ENCODE data around the gene C16orf95. TPM values are rescaled to one million over a fixed set of nuclear protein-coding genes. Genes with fewer than 3 reads are reported as not detected.
A peak's percentile ranks its signal among the peaks of the same experiment; 100 is the strongest.

Gene C16orf95
- total RNA-seq, 2 donors from 2014 or later = 4.6 to 7.0 TPM

DNA sequence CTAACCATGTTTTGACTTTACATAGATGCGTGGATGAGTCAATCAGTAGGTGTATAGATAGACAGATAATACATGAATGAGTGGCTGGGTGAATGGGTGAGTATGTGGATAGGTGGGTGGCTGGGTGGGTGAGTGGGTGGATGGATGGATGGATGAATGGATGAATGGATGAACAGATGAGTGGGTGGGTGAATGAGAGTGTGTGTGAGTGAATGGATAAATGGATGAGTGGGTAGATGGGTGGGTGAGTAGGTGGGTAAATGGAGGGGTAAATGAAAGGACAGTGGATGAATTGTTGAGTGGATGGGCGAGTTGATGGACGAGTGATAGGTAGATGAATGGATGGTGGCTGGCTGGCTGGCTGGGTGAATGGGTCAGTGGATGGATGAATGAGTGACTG is 23.2 kb downstream of the C16orf95 start:
- H3K27ac Mint-ChIP-seq = no peak overlapping the region
- ATAC-seq (no peak), DNase-seq (ENCODE audit: low spot score) (no peak)
- H3K27me3 Mint-ChIP-seq = no peaks in the 10 kb centered on the region
- H3K36me3 Mint-ChIP-seq = no peaks in the 10 kb centered on the region
- H3K4me1 Mint-ChIP-seq (ENCODE audit: low read depth in 2 of 2) = peaks cover 0 to 4% of the 10 kb centered on the region in 2 donors
- H3K9me3 Mint-ChIP-seq = no peaks in the 10 kb centered on the region
- no peak overlapping the region for H3K4me3 Mint-ChIP-seq

DNA sequence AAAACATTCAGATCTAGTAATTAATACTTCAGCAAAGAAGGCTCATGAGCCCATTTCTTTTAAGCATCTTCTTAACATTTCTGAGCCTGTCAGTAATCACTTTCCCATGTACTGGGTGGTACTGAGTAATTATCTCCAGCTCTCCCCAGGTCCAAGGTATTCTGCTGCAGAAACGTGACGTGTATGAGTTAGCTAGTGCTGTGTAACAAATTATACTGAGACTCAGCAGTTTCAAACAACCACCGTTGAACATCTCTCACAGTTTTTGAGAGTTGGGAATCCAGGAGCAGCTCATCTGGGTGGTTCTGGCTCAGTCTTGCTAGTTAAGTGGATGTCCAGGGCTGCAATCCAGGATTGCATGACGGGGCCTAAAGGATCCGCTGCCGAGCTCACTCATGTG is 25.2 kb downstream of the C16orf95 start:
- H3K9me3 Mint-ChIP-seq = no peaks in the 10 kb centered on the region
- no peaks in the 10 kb centered on the region for H3K4me1 Mint-ChIP-seq (ENCODE audit: low read depth in 2 of 2)
- no peak overlapping the region for H3K4me3 Mint-ChIP-seq
- DNase-seq (ENCODE audit: low spot score) (no peak), ATAC-seq (no peak)
- no peaks in the 10 kb centered on the region for H3K36me3 Mint-ChIP-seq
- H3K27ac Mint-ChIP-seq = no peak overlapping the region
- H3K27me3 Mint-ChIP-seq = no peaks in the 10 kb centered on the region

DNA sequence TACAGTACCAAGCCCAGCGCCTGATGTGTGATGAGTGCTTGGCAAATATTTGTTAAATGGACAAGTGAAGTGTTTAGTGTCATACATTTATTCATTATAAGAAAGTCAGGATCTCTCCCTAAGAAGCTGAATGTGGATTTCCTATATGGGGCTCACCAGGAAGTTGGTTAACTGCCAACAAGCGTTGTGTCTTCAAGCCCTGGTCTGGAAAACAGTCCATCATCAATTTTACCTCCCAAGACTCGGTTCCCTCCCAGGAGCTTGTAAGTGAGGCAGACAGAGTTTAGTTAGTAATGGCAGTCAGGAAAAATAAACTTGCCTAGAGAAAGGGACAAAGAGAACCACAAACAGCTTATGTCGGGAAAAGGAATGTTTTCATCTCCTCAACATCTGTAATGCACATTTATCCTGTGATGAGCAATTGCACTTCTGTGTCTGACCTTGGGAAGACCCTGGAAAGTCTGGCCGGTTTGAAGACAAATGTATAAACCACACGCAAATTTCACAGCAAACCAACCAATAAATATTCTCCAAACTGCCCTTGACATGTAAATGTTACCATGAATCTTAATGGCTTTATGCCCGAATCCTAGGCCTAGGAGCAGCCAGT is 28.3 kb downstream of the C16orf95 start:
- H3K4me1 Mint-ChIP-seq (ENCODE audit: low read depth in 2 of 2) = no peaks in the 10 kb centered on the region
- no peaks in the 10 kb centered on the region for H3K9me3 Mint-ChIP-seq
- no peaks in the 10 kb centered on the region for H3K27me3 Mint-ChIP-seq
- H3K4me3 Mint-ChIP-seq = no peak overlapping the region
- no peak overlapping the region for H3K27ac Mint-ChIP-seq
- H3K36me3 Mint-ChIP-seq = no peaks in the 10 kb centered on the region
- DNase-seq (ENCODE audit: low spot score) = no peak
- no peak for ATAC-seq

DNA sequence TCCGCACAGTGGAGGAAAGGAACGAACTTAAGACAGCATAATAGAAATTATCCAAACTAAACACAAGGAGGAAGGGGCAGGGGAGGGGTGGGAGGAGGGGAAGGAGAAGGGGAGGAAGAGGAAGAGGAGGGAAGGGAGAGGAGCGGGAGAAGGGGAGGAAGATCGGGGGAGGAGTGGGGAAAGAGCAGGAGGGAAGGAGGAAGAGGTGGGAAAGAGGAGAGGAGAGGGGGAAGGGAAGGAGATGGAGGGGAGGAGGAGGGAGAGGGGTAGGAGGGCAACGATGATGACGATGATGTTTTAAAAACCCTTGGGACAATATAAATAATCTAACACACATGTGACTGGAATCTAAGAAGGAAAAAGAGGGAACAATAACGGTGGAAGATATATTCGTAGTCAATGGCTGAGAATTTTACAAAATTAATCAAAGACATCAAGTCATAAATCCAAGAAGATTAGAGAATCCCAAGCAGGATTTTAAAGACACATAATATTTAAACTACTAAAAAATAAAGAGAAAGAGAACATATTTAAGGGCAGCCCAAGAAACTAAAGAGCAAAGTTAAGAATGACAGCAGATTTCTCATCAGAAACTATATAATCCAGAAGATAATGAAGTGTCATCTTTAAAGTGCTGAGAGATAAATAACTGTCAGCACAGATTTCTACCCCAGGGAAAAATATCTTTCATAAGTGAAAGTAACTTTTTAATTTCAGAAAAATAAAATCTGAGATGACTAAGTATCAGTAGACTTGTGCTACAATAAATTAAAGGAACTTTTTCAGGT is 30.2 kb downstream of the C16orf95 start:
- H3K27ac Mint-ChIP-seq = no peak overlapping the region
- no peaks in the 10 kb centered on the region for H3K9me3 Mint-ChIP-seq
- H3K36me3 Mint-ChIP-seq = no peaks in the 10 kb centered on the region
- H3K27me3 Mint-ChIP-seq = no peaks in the 10 kb centered on the region
- H3K4me1 Mint-ChIP-seq (ENCODE audit: low read depth in 2 of 2) = no peaks in the 10 kb centered on the region
- no peak for ATAC-seq
- no peak overlapping the region for H3K4me3 Mint-ChIP-seq
- DNase-seq (ENCODE audit: low spot score) = no peak

DNA sequence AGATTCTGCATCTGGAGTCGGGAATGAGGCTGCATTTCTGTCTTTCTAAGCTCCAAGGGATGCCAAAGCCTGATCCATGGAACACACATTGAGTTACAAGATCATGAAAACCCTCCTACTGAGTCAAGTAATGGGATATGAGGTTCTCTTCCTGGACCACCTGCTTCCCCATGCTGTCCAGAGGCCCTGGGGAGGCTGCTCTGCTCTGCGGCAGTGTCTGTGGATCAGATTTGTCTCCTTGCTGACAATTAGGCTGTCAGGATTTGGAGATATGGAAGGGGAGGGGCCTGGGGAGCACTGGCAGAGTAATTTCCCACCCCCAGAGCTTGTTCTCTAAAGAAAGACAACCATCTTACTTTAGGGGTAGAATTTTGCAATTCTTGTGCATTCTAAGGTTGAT is 33.0 kb downstream of the C16orf95 start:
- Mint-ChIP-seq H3K27ac (no peak overlapping the region), H3K36me3 (no peaks in the 10 kb centered on the region), H3K27me3 (no peaks in the 10 kb centered on the region), H3K9me3 (no peaks in the 10 kb centered on the region), H3K4me1 (ENCODE audit: low read depth in 2 of 2) (no peaks in the 10 kb centered on the region), H3K4me3 (no peak overlapping the region)
- ATAC-seq (no peak), DNase-seq (ENCODE audit: low spot score) (no peak)

DNA sequence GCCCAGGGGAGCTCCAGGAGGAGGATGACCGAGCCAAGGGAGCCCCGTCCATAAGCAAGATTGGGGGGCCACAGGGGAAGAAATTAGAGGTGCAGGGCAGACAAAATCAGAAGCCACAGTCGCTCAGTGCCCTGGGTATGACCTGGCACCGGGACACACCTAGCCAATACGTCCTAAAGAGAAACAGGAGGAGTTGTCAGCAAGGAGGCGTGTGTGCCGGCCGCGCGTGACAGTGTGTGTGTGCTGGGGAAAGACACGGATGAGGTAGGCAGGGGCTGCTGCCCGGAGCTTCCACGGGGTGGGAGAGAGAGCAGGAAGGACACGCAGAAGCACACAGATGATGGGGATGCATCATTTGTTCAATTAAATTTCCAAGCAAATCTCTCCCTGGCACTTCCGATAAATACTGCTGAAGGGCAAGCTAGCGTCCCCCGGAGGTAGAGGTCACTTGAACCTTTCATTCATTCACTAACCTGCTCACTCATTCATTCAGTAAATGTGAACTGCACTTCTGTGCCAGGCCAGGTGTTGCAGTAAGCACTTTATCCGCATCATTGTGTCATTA is 38.0 kb downstream of the C16orf95 start:
- Mint-ChIP-seq H3K27ac (no peak overlapping the region), H3K9me3 (no peaks in the 10 kb centered on the region), H3K27me3 (peaks cover 0 to 7% of the 10 kb centered on the region in 2 donors), H3K4me1 (ENCODE audit: low read depth in 2 of 2) (peaks cover 12 to 18% of the 10 kb centered on the region in 2 donors), H3K36me3 (no peaks in the 10 kb centered on the region), H3K4me3 (no peak overlapping the region)
- DNase-seq (ENCODE audit: low spot score) (no peak), ATAC-seq (no peak)

DNA sequence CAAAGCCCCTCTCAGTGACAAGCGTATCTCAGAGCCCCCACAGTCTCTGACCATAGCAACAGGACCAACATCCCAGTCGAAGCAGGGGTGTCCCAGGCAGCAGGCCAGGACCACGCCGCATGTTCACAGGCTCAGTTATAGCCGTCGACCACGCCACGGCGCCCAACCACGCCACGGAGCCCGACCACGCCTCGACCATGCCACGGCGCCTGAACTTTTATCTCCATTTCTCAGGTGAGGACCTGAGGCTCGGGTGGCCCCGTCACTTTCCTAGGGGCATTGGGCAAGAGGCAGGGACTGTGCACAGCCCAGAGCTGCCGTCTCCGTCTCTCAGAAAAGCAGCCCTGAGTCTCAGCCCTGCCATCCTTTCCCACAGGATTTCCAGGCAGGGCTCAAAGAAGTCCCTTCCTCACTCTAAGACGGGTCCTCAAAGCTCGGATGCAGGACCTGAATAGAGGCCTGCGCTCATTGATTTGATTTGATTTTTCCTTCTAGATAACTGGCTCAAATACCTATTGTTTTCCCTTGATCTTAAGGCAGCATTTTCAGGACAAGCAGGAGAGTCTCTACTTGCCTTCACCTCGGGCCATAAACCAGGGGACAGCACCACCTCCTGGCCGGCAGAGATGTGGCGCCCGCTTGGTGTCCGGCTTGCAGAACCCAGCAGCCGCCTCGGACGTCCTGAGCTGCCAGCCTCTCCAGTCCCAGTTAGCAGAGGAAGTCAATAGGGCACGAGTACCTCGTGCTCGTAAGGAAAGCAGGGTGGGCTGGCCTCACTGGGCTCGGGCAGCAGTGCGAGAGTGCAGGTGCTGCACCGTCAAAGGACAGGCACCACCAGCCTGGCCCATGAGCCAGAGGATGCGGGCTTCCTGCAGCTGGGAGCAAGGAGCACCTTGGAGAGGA is 38.8 kb downstream of the C16orf95 start:
- no peaks in the 10 kb centered on the region for H3K9me3 Mint-ChIP-seq

DNA sequence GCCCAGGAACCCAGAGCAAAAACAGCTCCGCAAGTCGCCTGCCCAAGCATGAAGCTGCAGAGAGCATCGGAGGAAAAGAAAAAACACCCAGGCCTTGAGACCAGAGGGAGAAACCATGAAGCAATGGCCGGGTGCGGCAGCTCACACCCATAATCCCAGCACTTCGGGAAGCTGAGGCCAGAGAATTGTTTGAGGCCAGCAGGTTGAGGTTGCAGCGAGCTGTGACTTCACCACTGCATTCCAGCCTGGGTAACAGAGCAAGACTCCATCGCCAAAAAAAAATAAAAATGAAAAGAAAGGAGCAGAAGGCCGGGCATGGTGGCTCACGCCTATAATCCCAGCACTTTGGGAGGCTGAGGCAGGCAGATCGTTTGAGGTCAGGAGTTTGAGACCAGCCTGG is 40.3 kb downstream of the C16orf95 start:
- ATAC-seq = no peak
- Mint-ChIP-seq H3K27me3 (peaks cover 0 to 7% of the 10 kb centered on the region in 2 donors), H3K4me3 (no peak overlapping the region), H3K9me3 (no peaks in the 10 kb centered on the region), H3K27ac (peak overlapping the region in 1 of 2 donors; percentile 51), H3K36me3 (no peaks in the 10 kb centered on the region), H3K4me1 (ENCODE audit: low read depth in 2 of 2) (peaks cover 12 to 18% of the 10 kb centered on the region in 2 donors)
- DNase-seq (ENCODE audit: low spot score) = no peak

More for the DNA sequence above, 38.8 kb downstream of the C16orf95 start:
- Mint-ChIP-seq H3K4me1 (ENCODE audit: low read depth in 2 of 2) (peaks cover 12 to 18% of the 10 kb centered on the region in 2 donors), H3K4me3 (no peak overlapping the region), H3K27ac (no peak overlapping the region), H3K27me3 (peaks cover 0 to 7% of the 10 kb centered on the region in 2 donors), H3K36me3 (no peaks in the 10 kb centered on the region)
- ATAC-seq = peak; percentile 60 to 72
- DNase-seq (ENCODE audit: low spot score) = peak; percentile 70

DNA sequence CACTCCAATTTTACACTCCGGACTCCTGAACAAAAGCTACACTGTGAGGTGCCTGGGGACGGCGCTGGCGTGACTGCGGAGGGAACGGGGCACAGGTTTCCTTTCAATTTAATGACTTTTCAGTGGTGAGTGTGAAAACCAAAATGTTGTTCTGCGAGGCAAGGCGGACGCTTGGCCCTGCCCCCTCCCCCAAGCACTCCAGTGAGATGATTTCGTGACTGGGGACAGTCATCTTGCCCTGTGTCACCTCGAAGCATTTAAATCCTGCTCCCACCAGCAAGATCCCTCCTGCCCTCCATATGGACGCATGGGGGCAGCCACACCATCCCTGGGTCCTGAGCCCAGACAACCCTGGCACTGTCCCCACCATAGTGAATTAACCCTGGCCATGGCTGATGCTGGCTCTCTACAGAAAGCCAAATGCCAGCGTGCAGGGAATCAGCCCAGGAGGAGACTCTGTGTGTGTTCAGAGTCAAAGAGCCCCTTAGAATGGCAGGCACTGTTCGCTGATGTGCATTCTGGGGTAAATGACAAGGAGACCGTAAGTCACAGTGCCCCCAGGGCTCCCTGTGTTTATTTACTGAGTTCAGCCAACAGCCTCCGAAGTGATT is 41.0 kb downstream of the C16orf95 start:
- H3K27me3 Mint-ChIP-seq = peaks cover 0 to 7% of the 10 kb centered on the region in 2 donors
- H3K27ac Mint-ChIP-seq = peak overlapping the region in 1 of 2 donors; percentile 51
- peak overlapping the region; percentile 5 for H3K4me3 Mint-ChIP-seq
- H3K4me1 Mint-ChIP-seq (ENCODE audit: low read depth in 2 of 2) = peaks cover 12 to 18% of the 10 kb centered on the region in 2 donors
- ATAC-seq = peak; percentile 60 to 64
- H3K36me3 Mint-ChIP-seq = no peaks in the 10 kb centered on the region
- DNase-seq (ENCODE audit: low spot score) = no peak
- no peaks in the 10 kb centered on the region for H3K9me3 Mint-ChIP-seq

DNA sequence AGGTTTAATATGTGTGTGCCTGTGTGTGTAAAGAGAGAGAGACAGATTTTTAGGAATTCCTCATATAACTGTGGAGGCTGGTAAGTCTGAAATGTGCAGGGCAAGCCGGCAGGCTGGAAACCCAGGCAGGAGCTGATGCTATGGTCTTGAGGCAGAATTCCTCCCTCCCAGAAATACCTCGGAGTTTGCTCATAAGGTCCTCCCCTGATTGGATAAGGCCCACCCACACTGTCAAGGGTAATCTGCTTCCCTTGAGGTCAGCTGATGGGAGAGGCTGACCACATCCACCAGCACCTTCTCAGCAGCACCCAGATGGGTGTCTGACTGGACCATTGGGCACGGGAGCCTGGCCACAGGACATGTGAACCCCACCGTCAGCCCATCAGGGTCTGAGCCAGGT is 42.4 kb downstream of the C16orf95 start:
- H3K36me3 Mint-ChIP-seq = no peaks in the 10 kb centered on the region
- H3K27me3 Mint-ChIP-seq = peaks cover 0 to 7% of the 10 kb centered on the region in 2 donors
- DNase-seq (ENCODE audit: low spot score) (no peak), ATAC-seq (no peak)
- H3K4me1 Mint-ChIP-seq (ENCODE audit: low read depth in 2 of 2) = peaks cover 12 to 18% of the 10 kb centered on the region in 2 donors
- no peaks in the 10 kb centered on the region for H3K9me3 Mint-ChIP-seq
- H3K4me3 Mint-ChIP-seq = no peak overlapping the region
- H3K27ac Mint-ChIP-seq = no peak overlapping the region

DNA sequence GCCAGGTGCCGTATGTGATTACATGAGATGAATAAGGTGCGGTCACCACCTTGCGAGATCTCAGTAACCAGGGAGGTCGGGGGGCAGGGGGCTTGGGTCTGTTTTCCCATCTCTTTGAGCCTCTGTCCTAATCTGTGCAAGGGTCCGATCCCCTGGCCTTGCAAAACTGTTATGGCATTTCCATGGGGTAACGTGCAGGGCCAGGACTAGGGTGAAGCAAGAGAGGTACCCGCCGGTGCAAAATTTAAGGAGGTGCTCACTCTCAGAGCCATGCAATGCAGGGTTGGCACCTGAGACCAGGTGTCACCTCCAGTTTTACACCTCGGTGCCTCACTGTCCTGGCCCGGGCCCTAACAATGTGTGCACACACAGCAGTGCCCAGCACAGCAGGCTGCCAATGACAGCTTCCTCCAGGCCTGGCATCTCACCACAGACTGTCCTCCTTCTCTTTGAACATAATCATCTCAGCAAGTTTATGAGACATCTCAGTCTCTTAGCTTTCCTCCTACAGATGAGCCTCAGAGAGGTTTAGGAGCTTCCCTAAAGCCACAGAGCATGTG is 43.6 kb downstream of the C16orf95 start:
- Mint-ChIP-seq H3K27ac (no peak overlapping the region), H3K4me3 (no peak overlapping the region), H3K9me3 (no peaks in the 10 kb centered on the region), H3K4me1 (ENCODE audit: low read depth in 2 of 2) (peaks cover 12 to 16% of the 10 kb centered on the region in 2 donors), H3K27me3 (peaks cover 0 to 3% of the 10 kb centered on the region in 2 donors), H3K36me3 (no peaks in the 10 kb centered on the region)
- no peak for ATAC-seq
- DNase-seq (ENCODE audit: low spot score) = no peak

DNA sequence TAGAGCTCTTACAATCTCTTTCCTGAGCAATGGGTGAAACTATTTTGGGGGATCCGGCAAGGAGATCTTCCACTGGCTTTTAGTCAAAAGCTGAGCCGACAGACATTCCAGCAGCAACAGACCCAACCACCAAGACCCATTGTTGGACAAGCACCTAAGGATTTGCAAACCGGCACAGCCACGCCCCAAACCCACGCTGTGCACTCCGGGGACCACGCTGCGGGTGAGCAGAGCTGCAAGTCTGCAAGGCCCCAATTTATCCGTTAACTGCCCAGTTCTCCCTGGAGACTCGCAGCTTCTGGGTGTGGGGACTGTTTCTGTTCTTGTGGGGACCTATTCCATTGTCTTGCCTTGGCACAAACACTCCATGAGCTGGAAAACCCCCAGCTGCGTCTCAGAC is 45.9 kb downstream of the C16orf95 start:
- Mint-ChIP-seq H3K36me3 (no peaks in the 10 kb centered on the region), H3K4me1 (ENCODE audit: low read depth in 2 of 2) (peaks cover 9% of the 10 kb centered on the region in 2 donors), H3K9me3 (no peaks in the 10 kb centered on the region), H3K4me3 (no peak overlapping the region), H3K27ac (no peak overlapping the region), H3K27me3 (no peaks in the 10 kb centered on the region)
- ATAC-seq = no peak
- no peak for DNase-seq (ENCODE audit: low spot score)

DNA sequence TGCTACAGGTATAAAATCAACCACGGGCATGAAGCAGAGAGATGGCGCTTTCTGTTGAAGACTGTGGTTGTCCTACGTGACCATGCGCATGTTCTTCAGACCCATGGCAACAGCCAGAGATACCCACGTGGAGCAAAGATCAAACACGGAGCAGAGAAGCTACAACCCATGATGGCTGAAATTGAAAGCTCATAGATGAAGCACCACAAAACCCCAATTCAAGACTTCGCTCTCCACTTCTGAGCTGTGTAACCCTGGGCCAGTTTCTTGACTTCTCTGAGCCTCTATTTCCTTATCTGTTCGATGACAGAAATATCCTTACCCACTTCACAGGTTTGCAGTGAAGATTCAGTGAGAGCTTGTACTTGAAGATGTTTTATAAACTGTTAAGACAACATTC is 49.6 kb downstream of the C16orf95 start:
- DNase-seq (ENCODE audit: low spot score) = no peak
- Mint-ChIP-seq H3K27ac (no peak overlapping the region), H3K4me3 (no peak overlapping the region), H3K4me1 (ENCODE audit: low read depth in 2 of 2) (no peaks in the 10 kb centered on the region), H3K9me3 (no peaks in the 10 kb centered on the region), H3K27me3 (no peaks in the 10 kb centered on the region), H3K36me3 (no peaks in the 10 kb centered on the region)
- ATAC-seq = no peak

Data from natural killer cell treated with Interleukin-12 subunit alpha and Interleukin-12 subunit beta and Interleukin-15 and Interleukin-18, amount 100 ng/mL, for 72 hours (primary cell).